GM12875 (cell line): ENCODE measurements around the gene PPP2R5C.

Source experiments
- H3K4me3 ChIP-seq: one replicate; pipeline ENCODE4 v1.5.1; 2011; ENCODE audit warnings: low read depth, low read length, control low read depth
- CTCF ChIP-seq: IDR thresholded peaks from 2 replicates; pipeline ENCODE4 v1.5.1; 2011; ENCODE audit warnings: low read depth, mild to moderate bottlenecking, control low read depth, inconsistent platforms, low read length, moderate library complexity, borderline replicate concordance; ENCODE audit not compliant: insufficient read depth

The PPP2R5C gene

GRCh38 chr14:101823511-101824120 lies 62.1 kb downstream of the PPP2R5C start:
- peak overlapping the region; percentile 22 for H3K4me3 ChIP-seq
- no peak for TF ChIP-seq CTCF

GRCh38 chr14:101824339-101824727 lies 62.8 kb downstream of the PPP2R5C start:
- no peak for TF ChIP-seq CTCF
- peak overlapping the region; percentile 33 for H3K4me3 ChIP-seq

- no peak for TF ChIP-seq CTCF
- no peak overlapping the region for H3K4me3 ChIP-seq
These were observed 64.3 kb downstream of the PPP2R5C start for GRCh38 chr14:101825797-101826196.

- TF ChIP-seq CTCF = no peak
- H3K4me3 ChIP-seq = no peak overlapping the region
These were observed 64.8 kb downstream of the PPP2R5C start for GRCh38 chr14:101826351-101826750.

GRCh38 chr14:101827286-101827685 lies 65.8 kb downstream of the PPP2R5C start:
- H3K4me3 ChIP-seq = no peak overlapping the region
- TF ChIP-seq CTCF = no peak

- H3K4me3 ChIP-seq = no peak overlapping the region
These were observed 66.5 kb downstream of the PPP2R5C start for GRCh38 chr14:101828046-101828445.

More at GRCh38 chr14:101828046-101828445, 66.5 kb downstream of the PPP2R5C start:
- TF ChIP-seq CTCF = no peak
